ENCODE data around the gene NBDY. TPM values are rescaled to one million over a fixed set of nuclear protein-coding genes. Genes with fewer than 3 reads are reported as not detected.
"Not testable (repeated sequence)": the region's sequence is repeated elsewhere in the genome, so short reads cannot be mapped to it uniquely, and the experiment has no call there.

NBDY gene
- 14.6 and 16.2 TPM in 2 replicates for total RNA-seq (2014; rRNA removed; shearing (Covaris generic))

DNA sequence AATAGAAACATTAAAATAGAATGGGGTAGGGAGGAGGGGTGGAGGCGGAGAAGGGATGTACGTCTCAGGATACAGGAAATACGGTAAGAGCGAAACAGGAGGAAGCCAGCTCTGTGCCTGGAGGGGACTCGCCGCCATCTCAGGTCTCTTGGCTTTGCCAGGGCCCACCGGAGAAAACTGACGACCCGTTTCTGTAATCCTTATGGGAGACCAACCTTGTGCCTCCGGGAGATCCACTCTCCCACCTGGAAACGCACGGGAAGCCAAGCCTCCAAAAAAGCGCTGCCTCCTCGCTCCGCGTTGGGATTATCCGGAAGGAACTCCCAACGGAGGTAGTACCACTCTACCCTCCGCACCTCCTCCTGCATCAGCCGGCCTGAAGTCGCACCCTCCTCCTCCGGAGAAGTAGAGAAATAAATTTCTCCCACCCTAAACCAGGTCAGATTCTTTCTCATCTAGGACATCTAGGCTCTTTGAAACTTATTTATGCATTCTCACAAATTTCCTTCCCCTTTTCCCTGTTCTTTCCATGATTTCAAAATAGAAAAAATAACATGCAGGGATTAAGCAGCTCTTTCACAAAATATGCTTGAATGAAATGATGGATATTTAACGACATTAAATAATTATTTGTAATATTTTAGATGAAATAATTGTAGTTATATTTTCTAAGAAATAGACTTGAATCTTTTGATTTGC, at the start of gene NBDY:
TSS of gene NBDY (plus strand) at position 92 of the 699 bp plus-strand sequence. CDS start at position 203, 111 bp downstream.
- DNase-seq, result peak; percentile 43 to 68
- no peaks in the 10 kb centered on the region for H3K27me3 ChIP-seq
- H3K9me3 ChIP-seq (replicated peaks), result no peaks in the 10 kb centered on the region
- no peaks in the 10 kb centered on the region for H3K36me3 ChIP-seq
- H3K4me1 ChIP-seq, result no peaks in the 10 kb centered on the region
- peak within 1 kb of the TSS; percentile 50 for H3K27ac ChIP-seq
- H3K4me3 ChIP-seq, result peak within 1 kb of the TSS; percentile 72

DNA sequence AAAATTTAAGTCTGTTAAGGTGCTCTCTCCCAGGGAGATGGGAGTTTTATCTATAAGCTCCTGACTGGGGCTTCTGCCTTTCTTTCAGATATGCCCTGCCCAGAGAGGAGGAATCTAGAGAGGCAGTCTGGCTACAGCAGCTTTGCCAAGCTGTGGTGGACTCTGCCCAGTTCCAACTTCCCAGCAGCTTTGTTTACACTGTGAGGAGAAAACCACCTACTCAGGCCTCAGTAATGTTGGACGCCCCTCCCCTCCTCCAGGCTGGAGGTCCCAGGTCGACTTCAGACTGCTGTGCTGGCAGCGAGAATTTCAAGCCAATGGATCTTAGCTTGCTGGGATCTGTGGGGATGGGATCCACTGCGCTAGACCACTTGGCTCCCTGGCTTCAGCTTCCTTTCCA, 24.5 kb upstream of the NBDY start:
- not testable (repeated sequence) for H3K27ac ChIP-seq; H3K27me3 ChIP-seq; DNase-seq; H3K4me3 ChIP-seq; H3K9me3 ChIP-seq (replicated peaks); H3K36me3 ChIP-seq; H3K4me1 ChIP-seq

- no peaks in the 10 kb centered on the region for H3K9me3 ChIP-seq (replicated peaks)
- H3K4me3 ChIP-seq, result no peak overlapping the region
- H3K4me1 ChIP-seq, result no peaks in the 10 kb centered on the region
- no peaks in the 10 kb centered on the region for H3K36me3 ChIP-seq
- DNase-seq, result peak; percentile 4 to 46
- H3K27ac ChIP-seq, result no peak overlapping the region
- H3K27me3 ChIP-seq, result no peaks in the 10 kb centered on the region
Measured at GRCh38 chrX:56726605-56727004, 2.4 kb upstream of the NBDY start.

DNA sequence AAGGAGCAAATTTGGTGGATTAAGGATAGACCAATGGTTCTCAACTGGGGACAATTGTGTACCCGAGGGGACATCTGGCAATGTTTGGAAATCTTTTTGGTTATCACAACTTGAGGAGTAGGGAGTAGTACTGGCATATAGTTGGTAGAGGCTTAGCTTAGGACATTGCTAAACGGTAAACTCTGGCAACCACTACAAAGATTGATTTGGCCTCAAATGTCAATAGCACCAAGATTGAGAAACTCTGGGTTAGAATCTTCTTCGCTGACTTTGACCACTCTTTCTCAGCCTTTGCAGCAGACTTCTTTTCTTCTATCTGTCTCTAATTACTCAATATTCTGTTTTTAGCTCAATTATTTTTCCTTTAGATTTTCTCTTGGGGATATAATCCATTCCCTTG, 1.5 kb upstream of the NBDY start:
- DNase-seq, result no peak

DNA sequence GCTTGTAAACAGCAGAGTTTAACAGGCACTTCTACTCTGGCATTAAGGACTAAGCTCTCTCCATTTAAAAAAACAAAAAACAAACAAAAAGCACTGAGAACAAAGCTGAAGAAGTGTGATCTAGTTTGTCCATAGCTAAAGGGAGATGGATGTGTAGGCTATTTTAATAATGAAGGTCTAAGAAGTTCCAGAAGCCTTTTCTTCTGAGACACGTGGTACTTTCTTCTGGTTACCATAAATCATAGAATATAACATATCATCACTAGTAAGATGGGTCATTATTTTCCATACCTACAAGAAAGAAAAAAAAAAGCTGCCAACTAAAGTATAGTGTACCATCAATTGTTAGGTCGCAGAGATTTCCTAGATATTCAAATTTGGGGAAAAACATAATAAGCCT, 722 bp upstream of the NBDY start:
- H3K4me3 ChIP-seq, result peak overlapping the region; percentile 72
- no peak overlapping the region for H3K27ac ChIP-seq
- H3K27me3 ChIP-seq, result no peaks in the 10 kb centered on the region
- H3K4me1 ChIP-seq, result no peaks in the 10 kb centered on the region
- H3K9me3 ChIP-seq (replicated peaks), result no peaks in the 10 kb centered on the region
- no peaks in the 10 kb centered on the region for H3K36me3 ChIP-seq
- peak in 1 of 2 experiments; percentile 13 for DNase-seq

More for the DNA sequence above, 1.5 kb upstream of the NBDY start:
- Histone ChIP-seq H3K9me3 (replicated peaks) (no peaks in the 10 kb centered on the region), H3K27ac (no peak overlapping the region), H3K4me1 (no peaks in the 10 kb centered on the region), H3K27me3 (no peaks in the 10 kb centered on the region), H3K36me3 (no peaks in the 10 kb centered on the region), H3K4me3 (no peak overlapping the region)

- DNase-seq, result peak; percentile 14 to 36
- Histone ChIP-seq H3K9me3 (replicated peaks) (no peaks in the 10 kb centered on the region), H3K27ac (peak overlapping the region; percentile 50; the same call in 1 of the 2 replicates), H3K36me3 (no peaks in the 10 kb centered on the region), H3K4me3 (peak overlapping the region; percentile 72), H3K4me1 (no peaks in the 10 kb centered on the region), H3K27me3 (no peaks in the 10 kb centered on the region)
Measured at GRCh38 chrX:56728752-56729151, 291 bp upstream of the NBDY start.

GRCh38 chrX:56733459-56734046, 4.5 kb downstream of the NBDY start:
- Histone ChIP-seq H3K4me3 (no peak overlapping the region), H3K27me3 (no peaks in the 10 kb centered on the region), H3K9me3 (replicated peaks) (no peaks in the 10 kb centered on the region), H3K4me1 (no peaks in the 10 kb centered on the region), H3K36me3 (no peaks in the 10 kb centered on the region), H3K27ac (no peak overlapping the region)
- peak; percentile 45 to 64 for DNase-seq

DNA sequence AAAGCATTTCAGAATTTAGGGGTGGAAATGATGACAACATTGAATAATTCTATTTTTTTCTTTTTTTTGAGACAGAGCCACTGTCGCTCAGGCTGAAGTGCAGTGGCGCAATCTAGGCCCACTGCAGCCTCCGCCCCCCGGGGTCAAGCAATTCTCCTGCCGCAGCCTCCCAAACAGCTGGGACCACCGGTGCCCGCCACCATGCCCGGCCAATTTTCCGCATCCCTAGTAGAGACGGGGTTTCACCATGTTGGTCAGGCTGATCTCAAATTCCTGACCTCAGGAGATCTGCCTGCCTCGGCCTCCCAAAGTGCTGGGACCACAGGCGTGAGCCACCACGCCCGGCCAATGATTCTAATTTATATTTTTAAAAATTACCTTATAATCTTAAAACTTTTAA, 7.2 kb downstream of the NBDY start:
- H3K27ac ChIP-seq, result no peak overlapping the region
- no peak for DNase-seq
- no peaks in the 10 kb centered on the region for H3K27me3 ChIP-seq
- H3K4me3 ChIP-seq, result no peak overlapping the region
- no peaks in the 10 kb centered on the region for H3K9me3 ChIP-seq (replicated peaks)
- no peaks in the 10 kb centered on the region for H3K4me1 ChIP-seq
- H3K36me3 ChIP-seq, result no peaks in the 10 kb centered on the region

- Histone ChIP-seq H3K4me3 (no peak overlapping the region), H3K36me3 (no peaks in the 10 kb centered on the region), H3K27me3 (no peaks in the 10 kb centered on the region), H3K27ac (no peak overlapping the region), H3K4me1 (no peaks in the 10 kb centered on the region), H3K9me3 (replicated peaks) (no peaks in the 10 kb centered on the region)
- no peak for DNase-seq
Measured at GRCh38 chrX:56738670-56739069, 9.6 kb downstream of the NBDY start.

- no peaks in the 10 kb centered on the region for H3K27me3 ChIP-seq
- H3K27ac ChIP-seq, result no peak overlapping the region
- no peaks in the 10 kb centered on the region for H3K9me3 ChIP-seq (replicated peaks)
- no peaks in the 10 kb centered on the region for H3K36me3 ChIP-seq
- H3K4me3 ChIP-seq, result no peak overlapping the region
- no peak for DNase-seq
- no peaks in the 10 kb centered on the region for H3K4me1 ChIP-seq
Measured at GRCh38 chrX:56744996-56745395, 16.0 kb downstream of the NBDY start.

DNA sequence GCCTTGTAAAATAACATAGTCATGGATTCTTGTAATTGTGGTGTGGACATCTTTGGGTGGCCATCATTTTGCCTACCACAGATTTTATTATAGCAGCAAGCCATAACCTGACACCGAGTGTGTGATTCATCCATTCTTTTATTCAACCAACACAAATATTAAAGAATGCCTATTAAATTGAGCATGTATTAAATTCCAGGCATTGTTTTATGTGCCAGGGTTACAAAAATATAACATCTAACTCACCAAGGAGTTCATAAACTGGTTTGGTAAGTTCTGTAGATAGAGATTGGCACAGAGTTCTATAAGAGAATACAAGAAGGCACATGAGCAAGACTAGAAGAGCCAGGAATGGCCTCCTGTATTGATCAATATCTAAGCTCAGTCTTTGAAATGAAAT, 18.0 kb downstream of the NBDY start:
- Histone ChIP-seq H3K4me3 (no peak overlapping the region), H3K27ac (no peak overlapping the region)

DNA sequence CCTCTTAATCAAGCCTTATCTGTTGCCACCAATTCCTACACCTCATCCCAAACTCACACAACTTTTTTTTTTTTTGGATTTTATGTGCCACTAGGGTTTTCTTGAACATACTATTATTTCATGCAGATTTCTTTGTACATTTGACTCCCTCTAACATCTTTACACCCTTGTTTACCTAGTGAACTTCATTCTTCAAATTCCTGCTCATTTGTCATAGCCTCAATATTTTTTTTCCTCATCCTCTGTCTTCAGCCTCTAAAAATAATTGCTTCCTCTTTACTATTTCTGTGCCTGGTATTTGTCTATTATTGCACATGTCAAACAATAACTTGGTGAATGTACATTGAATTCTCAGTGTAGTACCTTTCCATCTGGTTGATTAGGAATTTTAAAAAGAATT, 22.0 kb downstream of the NBDY start:
- DNase-seq, result no peak
- Histone ChIP-seq H3K27ac (no peak overlapping the region), H3K36me3 (no peaks in the 10 kb centered on the region), H3K4me1 (no peaks in the 10 kb centered on the region), H3K9me3 (replicated peaks) (no peaks in the 10 kb centered on the region), H3K27me3 (no peaks in the 10 kb centered on the region), H3K4me3 (no peak overlapping the region)

More for the DNA sequence above, 18.0 kb downstream of the NBDY start:
- no peaks in the 10 kb centered on the region for H3K27me3 ChIP-seq
- no peaks in the 10 kb centered on the region for H3K4me1 ChIP-seq
- H3K9me3 ChIP-seq (replicated peaks), result no peaks in the 10 kb centered on the region
- no peak for DNase-seq
- no peaks in the 10 kb centered on the region for H3K36me3 ChIP-seq

DNA sequence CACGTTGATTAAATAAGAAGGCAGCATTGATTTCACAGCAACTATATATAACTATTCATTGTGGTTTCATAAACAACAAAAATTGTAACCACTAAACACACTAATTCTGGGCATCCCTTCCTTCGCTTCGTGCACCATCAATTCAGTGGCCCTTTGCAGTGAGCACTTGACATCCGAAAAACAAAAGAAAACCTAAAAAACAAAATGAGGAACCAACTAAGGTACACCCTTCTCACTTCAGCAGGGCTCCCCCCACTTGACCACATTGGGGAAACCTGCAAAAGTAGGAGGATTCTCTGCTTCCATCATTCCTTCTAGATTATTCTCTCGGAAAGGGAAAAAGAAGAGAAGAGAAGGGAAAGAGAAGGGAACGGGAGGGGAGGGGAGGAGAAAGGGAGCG, 28.3 kb downstream of the NBDY start:
- Histone ChIP-seq H3K4me3 (no peak overlapping the region), H3K9me3 (replicated peaks) (no peaks in the 10 kb centered on the region), H3K36me3 (no peaks in the 10 kb centered on the region), H3K27ac (no peak overlapping the region), H3K27me3 (no peaks in the 10 kb centered on the region), H3K4me1 (no peaks in the 10 kb centered on the region)
- DNase-seq, result no peak

GRCh38 chrX:56758456-56758855, 29.4 kb downstream of the NBDY start:
- Histone ChIP-seq H3K36me3 (no peaks in the 10 kb centered on the region), H3K27me3 (no peaks in the 10 kb centered on the region), H3K9me3 (replicated peaks) (no peaks in the 10 kb centered on the region), H3K4me3 (no peak overlapping the region), H3K4me1 (no peaks in the 10 kb centered on the region), H3K27ac (no peak overlapping the region)
- DNase-seq, result no peak

GRCh38 chrX:56759736-56760409, 30.8 kb downstream of the NBDY start:
- Histone ChIP-seq H3K27ac (no peak overlapping the region), H3K36me3 (no peaks in the 10 kb centered on the region), H3K4me1 (no peaks in the 10 kb centered on the region), H3K9me3 (replicated peaks) (no peaks in the 10 kb centered on the region), H3K4me3 (no peak overlapping the region), H3K27me3 (no peaks in the 10 kb centered on the region)
- DNase-seq, result no peak
